ENCODE measurements around the gene OASL. TPM values are rescaled to one million over a fixed set of nuclear protein-coding genes. Genes with fewer than 3 reads are reported as not detected.

OASL gene, protein sequence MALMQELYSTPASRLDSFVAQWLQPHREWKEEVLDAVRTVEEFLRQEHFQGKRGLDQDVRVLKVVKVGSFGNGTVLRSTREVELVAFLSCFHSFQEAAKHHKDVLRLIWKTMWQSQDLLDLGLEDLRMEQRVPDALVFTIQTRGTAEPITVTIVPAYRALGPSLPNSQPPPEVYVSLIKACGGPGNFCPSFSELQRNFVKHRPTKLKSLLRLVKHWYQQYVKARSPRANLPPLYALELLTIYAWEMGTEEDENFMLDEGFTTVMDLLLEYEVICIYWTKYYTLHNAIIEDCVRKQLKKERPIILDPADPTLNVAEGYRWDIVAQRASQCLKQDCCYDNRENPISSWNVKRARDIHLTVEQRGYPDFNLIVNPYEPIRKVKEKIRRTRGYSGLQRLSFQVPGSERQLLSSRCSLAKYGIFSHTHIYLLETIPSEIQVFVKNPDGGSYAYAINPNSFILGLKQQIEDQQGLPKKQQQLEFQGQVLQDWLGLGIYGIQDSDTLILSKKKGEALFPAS
- total RNA-seq = 0.11 TPM in 1 of 3 replicates, not detected in the others

DNA sequence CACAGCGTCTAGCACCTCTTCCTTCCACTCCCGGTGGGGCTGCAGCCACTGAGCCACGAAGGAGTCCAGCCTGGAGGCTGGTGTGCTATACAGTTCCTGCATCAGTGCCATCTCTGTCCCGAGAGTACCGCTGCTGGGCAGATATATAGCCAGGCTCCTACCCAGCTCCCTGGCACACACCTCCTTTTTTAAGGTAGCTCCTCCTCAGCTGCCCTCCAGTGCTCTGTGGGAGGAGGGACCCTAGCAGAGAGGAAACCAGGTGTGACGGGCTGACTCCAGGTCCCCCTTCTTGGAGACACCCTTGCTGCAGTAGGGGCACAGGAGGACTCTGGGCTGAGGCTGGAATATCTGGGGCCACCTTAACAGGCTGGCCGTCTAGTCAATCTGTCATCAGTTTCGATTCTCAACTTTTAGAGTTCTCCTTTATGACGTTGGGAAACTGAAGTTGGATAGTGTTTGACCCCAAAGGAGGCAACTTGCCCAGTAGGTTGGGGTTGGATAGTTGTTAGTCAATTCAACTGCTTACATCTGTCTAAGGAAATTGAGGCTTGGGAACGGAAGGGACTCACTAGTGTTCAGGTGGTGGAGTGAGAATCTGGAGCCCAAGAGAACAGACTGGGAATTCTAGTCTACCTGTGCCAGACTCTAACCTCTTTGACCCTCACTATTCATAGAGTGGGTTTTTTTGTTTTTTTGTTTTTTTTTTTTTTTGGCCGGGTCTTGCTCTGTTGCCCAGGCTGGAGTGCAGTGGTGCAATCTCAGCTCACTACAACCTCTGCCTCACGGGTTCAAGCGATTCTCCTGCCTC is at the start of gene OASL:
TSS of gene OASL (minus strand) at position 386 of the 808 bp plus-strand sequence. CDS start at position 111, 275 bp downstream.
- H3K27me3 Mint-ChIP-seq (ENCODE audit: low read depth) = peaks cover 50% of the 10 kb centered on the region
- H3K9me3 Mint-ChIP-seq = no peaks in the 10 kb centered on the region
- H3K4me1 Mint-ChIP-seq = no peaks in the 10 kb centered on the region
- no peaks in the 10 kb centered on the region for H3K36me3 Mint-ChIP-seq
- no peak within 1 kb of the TSS for H3K27ac Mint-ChIP-seq
- TF ChIP-seq, protein P1, sequence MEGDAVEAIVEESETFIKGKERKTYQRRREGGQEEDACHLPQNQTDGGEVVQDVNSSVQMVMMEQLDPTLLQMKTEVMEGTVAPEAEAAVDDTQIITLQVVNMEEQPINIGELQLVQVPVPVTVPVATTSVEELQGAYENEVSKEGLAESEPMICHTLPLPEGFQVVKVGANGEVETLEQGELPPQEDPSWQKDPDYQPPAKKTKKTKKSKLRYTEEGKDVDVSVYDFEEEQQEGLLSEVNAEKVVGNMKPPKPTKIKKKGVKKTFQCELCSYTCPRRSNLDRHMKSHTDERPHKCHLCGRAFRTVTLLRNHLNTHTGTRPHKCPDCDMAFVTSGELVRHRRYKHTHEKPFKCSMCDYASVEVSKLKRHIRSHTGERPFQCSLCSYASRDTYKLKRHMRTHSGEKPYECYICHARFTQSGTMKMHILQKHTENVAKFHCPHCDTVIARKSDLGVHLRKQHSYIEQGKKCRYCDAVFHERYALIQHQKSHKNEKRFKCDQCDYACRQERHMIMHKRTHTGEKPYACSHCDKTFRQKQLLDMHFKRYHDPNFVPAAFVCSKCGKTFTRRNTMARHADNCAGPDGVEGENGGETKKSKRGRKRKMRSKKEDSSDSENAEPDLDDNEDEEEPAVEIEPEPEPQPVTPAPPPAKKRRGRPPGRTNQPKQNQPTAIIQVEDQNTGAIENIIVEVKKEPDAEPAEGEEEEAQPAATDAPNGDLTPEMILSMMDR (IDR thresholded peaks at IDR 0.05; ENCODE audit: unreplicated experiment) = no peak
- H3K4me3 Mint-ChIP-seq = no peak within 1 kb of the TSS
- DNase-seq (ENCODE audit: low spot score in 2 of 2, unreplicated experiment in 2 of 2) = no peak

DNA sequence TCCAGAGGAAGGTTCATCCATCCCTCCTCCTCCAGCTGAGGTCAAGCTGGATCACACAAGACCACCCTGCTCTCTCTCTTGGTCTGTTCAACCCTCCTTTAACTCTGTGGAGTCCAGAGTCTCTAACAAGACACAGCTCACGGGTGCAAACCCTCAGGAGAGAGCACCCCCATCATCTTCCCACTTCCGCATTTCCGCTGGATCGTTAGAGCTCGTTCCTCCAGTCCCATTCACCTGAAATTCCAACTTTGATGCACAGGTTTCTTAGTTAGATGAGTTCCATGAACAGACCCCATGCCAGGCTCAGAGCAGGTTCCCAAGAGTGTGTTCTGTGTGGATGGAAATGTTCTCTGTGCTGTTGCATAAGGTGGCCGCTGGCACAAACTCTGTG is 49.1 kb upstream of the OASL start:
- Mint-ChIP-seq H3K4me3 (no peak overlapping the region), H3K36me3 (no peaks in the 10 kb centered on the region), H3K27me3 (ENCODE audit: low read depth) (peaks cover 20% of the 10 kb centered on the region), H3K27ac (no peak overlapping the region), H3K9me3 (no peaks in the 10 kb centered on the region), H3K4me1 (peaks cover 7% of the 10 kb centered on the region)
- TF ChIP-seq, protein P1 (IDR thresholded peaks at IDR 0.05; ENCODE audit: unreplicated experiment) = no peak
- DNase-seq (ENCODE audit: low spot score in 2 of 2, unreplicated experiment in 2 of 2) = no peak

DNA sequence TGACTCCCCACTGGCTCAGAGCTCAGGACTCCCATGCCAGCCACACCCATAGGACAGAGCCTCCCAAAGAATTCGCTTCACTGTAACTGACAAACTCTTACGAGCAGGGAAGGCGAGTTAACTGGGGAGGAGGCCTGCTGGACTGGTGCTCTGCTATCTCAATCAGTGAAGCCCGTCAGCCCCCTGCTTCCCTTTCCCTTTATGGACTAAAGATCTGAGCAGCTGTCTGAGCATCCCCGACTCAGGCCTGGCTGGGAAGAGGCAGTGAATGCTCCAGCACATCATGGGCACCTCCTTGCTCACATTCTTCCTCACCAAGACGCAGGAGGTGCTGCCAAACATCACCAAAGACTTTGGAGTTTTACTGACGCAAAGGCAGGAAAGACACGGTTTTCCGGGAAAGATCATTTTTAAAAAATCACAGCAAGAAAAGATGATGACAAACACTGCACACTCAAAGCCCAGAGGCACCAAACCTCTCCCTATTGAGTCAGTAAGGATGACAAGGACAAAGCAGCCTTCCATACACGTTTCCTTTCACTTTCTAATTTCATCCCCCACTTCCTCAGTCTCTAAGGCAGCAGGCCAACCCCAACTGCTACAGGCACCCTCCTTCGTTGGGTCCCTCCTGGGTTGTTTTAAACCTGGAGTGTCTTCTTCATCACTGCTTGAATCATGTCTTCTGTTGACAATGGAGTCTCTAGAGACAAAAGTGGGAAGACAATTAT is 48.6 kb upstream of the OASL start:
- peaks cover 19% of the 10 kb centered on the region for H3K27me3 Mint-ChIP-seq (ENCODE audit: low read depth)
- H3K36me3 Mint-ChIP-seq = no peaks in the 10 kb centered on the region
- no peaks in the 10 kb centered on the region for H3K9me3 Mint-ChIP-seq
- no peak overlapping the region for H3K4me3 Mint-ChIP-seq
- DNase-seq (ENCODE audit: low spot score in 2 of 2, unreplicated experiment in 2 of 2) = no peak
- H3K4me1 Mint-ChIP-seq = peaks cover 7% of the 10 kb centered on the region
- no peak overlapping the region for H3K27ac Mint-ChIP-seq
- TF ChIP-seq, protein P1 (IDR thresholded peaks at IDR 0.05; ENCODE audit: unreplicated experiment) = no peak

DNA sequence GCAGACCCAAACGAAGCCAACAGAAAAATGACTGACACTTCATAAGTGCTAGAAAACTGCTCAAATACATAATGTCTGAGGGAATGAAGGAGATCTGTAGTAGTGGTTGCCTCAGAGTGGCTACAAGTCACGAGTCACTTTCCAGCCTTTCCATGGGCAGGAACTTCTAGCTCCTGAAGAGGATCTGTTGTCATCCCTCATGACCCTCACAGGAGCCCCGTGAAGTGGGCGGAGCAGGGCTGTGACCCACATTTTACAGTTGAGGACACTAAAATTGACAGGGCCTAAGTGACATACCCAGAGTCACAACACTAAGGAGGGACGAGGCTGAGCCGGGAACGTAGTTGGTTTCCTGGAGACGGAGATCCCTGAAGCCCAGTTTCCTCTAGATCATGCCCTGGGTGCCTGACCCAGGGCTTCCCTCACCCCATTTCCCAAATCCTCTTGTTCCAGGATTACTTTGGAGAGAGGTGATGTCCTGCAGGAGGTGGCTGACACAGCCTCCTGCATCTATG is 47.8 kb upstream of the OASL start:
- H3K9me3 Mint-ChIP-seq = no peaks in the 10 kb centered on the region
- no peak for DNase-seq (ENCODE audit: low spot score in 2 of 2, unreplicated experiment in 2 of 2)
- no peaks in the 10 kb centered on the region for H3K36me3 Mint-ChIP-seq
- H3K27ac Mint-ChIP-seq = no peak overlapping the region
- H3K27me3 Mint-ChIP-seq (ENCODE audit: low read depth) = peaks cover 15% of the 10 kb centered on the region
- TF ChIP-seq, protein P1 (IDR thresholded peaks at IDR 0.05; ENCODE audit: unreplicated experiment) = no peak
- peaks cover 7% of the 10 kb centered on the region for H3K4me1 Mint-ChIP-seq
- H3K4me3 Mint-ChIP-seq = no peak overlapping the region
